ENCODE measurements around the gene TNC.

The TNC gene

DNA sequence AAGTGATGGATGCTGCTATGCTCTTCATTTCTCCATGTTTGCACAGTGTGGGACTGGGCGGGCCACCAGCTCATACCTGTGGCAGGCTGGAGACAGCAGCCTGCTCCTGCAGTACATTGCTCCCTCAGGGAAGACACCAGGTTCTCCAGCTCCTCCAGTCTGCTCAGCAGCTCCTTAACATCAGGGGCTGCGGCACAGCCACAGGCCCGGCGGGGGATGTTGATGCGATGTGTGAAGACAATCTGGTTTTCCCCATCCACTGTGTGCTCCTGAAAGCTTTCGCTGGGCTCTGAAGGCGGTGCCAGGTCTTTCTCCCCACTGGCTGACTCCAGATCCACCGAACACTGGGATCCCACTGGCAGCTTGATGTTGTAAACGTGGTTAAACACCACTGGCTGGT lies 27.5 kb downstream of the TNC start:
- Histone ChIP-seq H3K9me3 (ENCODE audit: insufficient read depth, low read length) (no peaks in the 10 kb centered on the region), H3K4me2 (ENCODE audit: low read depth, low read length, poor library complexity, severe bottlenecking) (no peak overlapping the region), H2AFZ (ENCODE audit: low read depth, low read length, severe bottlenecking) (no peak overlapping the region), H3K36me3 (ENCODE audit: low read length) (no peaks in the 10 kb centered on the region), H3K79me2 (ENCODE audit: insufficient read depth, low read length) (no peaks in the 10 kb centered on the region), H3F3A (ENCODE audit: insufficient read depth) (no peaks in the 10 kb centered on the region), H4K20me1 (ENCODE audit: low read depth, low read length) (no peaks in the 10 kb centered on the region), H3K27me3 (ENCODE audit: low read length) (no peaks in the 10 kb centered on the region), H3K27ac (ENCODE audit: low read depth, low read length) (no peak overlapping the region), H3K9me2 (replicated peaks; ENCODE audit: insufficient read depth, low read length) (no peaks in the 10 kb centered on the region), H3K4me3 (ENCODE audit: insufficient read depth, low read length, poor library complexity, severe bottlenecking) (no peak overlapping the region), H3K9ac (ENCODE audit: low read length) (no peak overlapping the region)
- TF ChIP-seq, protein P1, sequence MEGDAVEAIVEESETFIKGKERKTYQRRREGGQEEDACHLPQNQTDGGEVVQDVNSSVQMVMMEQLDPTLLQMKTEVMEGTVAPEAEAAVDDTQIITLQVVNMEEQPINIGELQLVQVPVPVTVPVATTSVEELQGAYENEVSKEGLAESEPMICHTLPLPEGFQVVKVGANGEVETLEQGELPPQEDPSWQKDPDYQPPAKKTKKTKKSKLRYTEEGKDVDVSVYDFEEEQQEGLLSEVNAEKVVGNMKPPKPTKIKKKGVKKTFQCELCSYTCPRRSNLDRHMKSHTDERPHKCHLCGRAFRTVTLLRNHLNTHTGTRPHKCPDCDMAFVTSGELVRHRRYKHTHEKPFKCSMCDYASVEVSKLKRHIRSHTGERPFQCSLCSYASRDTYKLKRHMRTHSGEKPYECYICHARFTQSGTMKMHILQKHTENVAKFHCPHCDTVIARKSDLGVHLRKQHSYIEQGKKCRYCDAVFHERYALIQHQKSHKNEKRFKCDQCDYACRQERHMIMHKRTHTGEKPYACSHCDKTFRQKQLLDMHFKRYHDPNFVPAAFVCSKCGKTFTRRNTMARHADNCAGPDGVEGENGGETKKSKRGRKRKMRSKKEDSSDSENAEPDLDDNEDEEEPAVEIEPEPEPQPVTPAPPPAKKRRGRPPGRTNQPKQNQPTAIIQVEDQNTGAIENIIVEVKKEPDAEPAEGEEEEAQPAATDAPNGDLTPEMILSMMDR (IDR thresholded peaks at IDR 0.05; ENCODE audit: insufficient read depth, low read length, poor library complexity, severe bottlenecking), result no peak
- no peak for TF ChIP-seq EZH2phosphoT487 (conservative IDR thresholded peaks at IDR 0.05; ENCODE audit: low read length)

DNA sequence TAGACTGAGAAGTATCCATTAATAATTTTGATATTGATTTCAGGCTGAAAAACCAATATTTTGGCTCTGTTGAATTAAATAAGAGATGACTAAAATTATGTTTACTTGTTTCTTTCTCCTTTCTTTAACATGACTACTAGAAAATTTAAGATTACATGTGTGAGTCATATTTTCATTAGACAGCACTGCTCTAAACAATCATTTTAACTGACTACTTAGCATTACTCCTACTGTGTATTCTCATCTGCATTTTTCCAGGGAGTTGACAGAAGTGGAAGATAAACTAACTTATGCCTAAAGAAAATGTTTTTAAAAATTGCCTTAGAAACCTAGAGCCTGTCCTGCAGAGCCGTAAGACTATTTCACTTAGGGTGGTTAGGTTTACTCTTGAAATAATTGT lies 29.1 kb downstream of the TNC start:
- Histone ChIP-seq H3K9me3 (ENCODE audit: insufficient read depth, low read length) (no peaks in the 10 kb centered on the region), H3K79me2 (ENCODE audit: insufficient read depth, low read length) (no peaks in the 10 kb centered on the region), H3K4me3 (ENCODE audit: insufficient read depth, low read length, poor library complexity, severe bottlenecking) (no peak overlapping the region), H3K27ac (ENCODE audit: low read depth, low read length) (no peak overlapping the region), H3K9me2 (replicated peaks; ENCODE audit: insufficient read depth, low read length) (no peaks in the 10 kb centered on the region), H4K20me1 (ENCODE audit: low read depth, low read length) (no peaks in the 10 kb centered on the region), H3K4me2 (ENCODE audit: low read depth, low read length, poor library complexity, severe bottlenecking) (no peak overlapping the region), H3F3A (ENCODE audit: insufficient read depth) (no peaks in the 10 kb centered on the region), H3K9ac (ENCODE audit: low read length) (no peak overlapping the region), H2AFZ (ENCODE audit: low read depth, low read length, severe bottlenecking) (no peak overlapping the region), H3K27me3 (ENCODE audit: low read length) (no peaks in the 10 kb centered on the region), H3K36me3 (ENCODE audit: low read length) (no peaks in the 10 kb centered on the region)
- no peak for TF ChIP-seq EZH2phosphoT487 (conservative IDR thresholded peaks at IDR 0.05; ENCODE audit: low read length)
- TF ChIP-seq, protein P1 (IDR thresholded peaks at IDR 0.05; ENCODE audit: insufficient read depth, low read length, poor library complexity, severe bottlenecking), result no peak

DNA sequence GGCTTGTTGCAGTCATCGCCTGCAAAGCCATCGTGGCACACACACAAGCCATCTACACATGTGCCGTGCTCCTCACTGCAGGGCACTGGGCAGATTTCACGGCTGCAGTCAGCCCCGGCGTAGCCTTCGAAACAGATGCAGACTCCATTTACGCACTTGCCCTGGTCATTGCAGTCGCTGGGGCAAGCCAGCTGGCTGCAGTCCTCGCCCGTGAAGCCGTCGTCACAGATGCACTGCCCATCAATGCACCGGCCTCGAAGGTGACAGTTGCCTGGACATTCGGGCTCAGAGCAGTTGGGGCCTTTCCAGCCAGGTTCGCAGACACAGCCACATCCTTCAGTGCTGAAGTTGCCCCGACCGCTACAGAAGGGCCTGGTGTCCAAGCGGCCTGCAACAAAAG lies 31.1 kb downstream of the TNC start:
- H3K27ac ChIP-seq (ENCODE audit: low read depth, low read length), result no peak overlapping the region

More for the DNA sequence above, 31.1 kb downstream of the TNC start:
- no peak overlapping the region for H3K9ac ChIP-seq (ENCODE audit: low read length)
- H3K36me3 ChIP-seq (ENCODE audit: low read length), result no peaks in the 10 kb centered on the region
- H3K79me2 ChIP-seq (ENCODE audit: insufficient read depth, low read length), result no peaks in the 10 kb centered on the region
- no peaks in the 10 kb centered on the region for H3K9me3 ChIP-seq (ENCODE audit: insufficient read depth, low read length)
- H3K9me2 ChIP-seq (replicated peaks; ENCODE audit: insufficient read depth, low read length), result no peaks in the 10 kb centered on the region
- H3K4me2 ChIP-seq (ENCODE audit: low read depth, low read length, poor library complexity, severe bottlenecking), result no peak overlapping the region
- TF ChIP-seq, protein P1 (IDR thresholded peaks at IDR 0.05; ENCODE audit: insufficient read depth, low read length, poor library complexity, severe bottlenecking), result no peak
- no peak for TF ChIP-seq EZH2phosphoT487 (conservative IDR thresholded peaks at IDR 0.05; ENCODE audit: low read length)
- no peaks in the 10 kb centered on the region for H4K20me1 ChIP-seq (ENCODE audit: low read depth, low read length)
- H3K27me3 ChIP-seq (ENCODE audit: low read length), result no peaks in the 10 kb centered on the region
- H3F3A ChIP-seq (ENCODE audit: insufficient read depth), result no peaks in the 10 kb centered on the region
- H3K4me3 ChIP-seq (ENCODE audit: insufficient read depth, low read length, poor library complexity, severe bottlenecking), result no peak overlapping the region
- no peak overlapping the region for H2AFZ ChIP-seq (ENCODE audit: low read depth, low read length, severe bottlenecking)

All from SU-DHL-6 (cell line).